AG04449 (cell line): ENCODE data around the gene KLC1.

Source experiments
- CTCF ChIA-PET: fragments of 350-600 bp; formaldehyde crosslinking; extraction: SDS; loops from one replicate; lab custom pipeline; 2021; ENCODE audit warnings: antibody characterized with exemption; lab: Yijun Ruan, JAX
- POLR2A ChIA-PET: fragments of 400-600, 350-600 bp; formaldehyde crosslinking; extraction: SDS; loops from one replicate; lab custom pipeline; 2020; ENCODE audit warnings: antibody characterized with exemption, inconsistent platforms; lab: Yijun Ruan, JAX
- DNase-seq: peaks from one replicate; pipeline ENCODE4 v3.0.0-alpha.2; 2010; ENCODE audit warnings: low read depth, low spot score
- H3K4me3 ChIP-seq: 2 replicates; pipeline ENCODE4 v1.5.1; 2011; ENCODE audit warnings: low read depth, mild to moderate bottlenecking, control low read depth, low read length
- CTCF ChIP-seq: IDR thresholded peaks from one replicate; pipeline ENCODE4 v1.5.1; 2011; ENCODE audit warnings: mild to moderate bottlenecking, moderate library complexity, low read length, control low read depth, inconsistent platforms; ENCODE audit not compliant: insufficient read depth; ENCODE audit errors: missing control alignments

The KLC1 gene

DNA sequence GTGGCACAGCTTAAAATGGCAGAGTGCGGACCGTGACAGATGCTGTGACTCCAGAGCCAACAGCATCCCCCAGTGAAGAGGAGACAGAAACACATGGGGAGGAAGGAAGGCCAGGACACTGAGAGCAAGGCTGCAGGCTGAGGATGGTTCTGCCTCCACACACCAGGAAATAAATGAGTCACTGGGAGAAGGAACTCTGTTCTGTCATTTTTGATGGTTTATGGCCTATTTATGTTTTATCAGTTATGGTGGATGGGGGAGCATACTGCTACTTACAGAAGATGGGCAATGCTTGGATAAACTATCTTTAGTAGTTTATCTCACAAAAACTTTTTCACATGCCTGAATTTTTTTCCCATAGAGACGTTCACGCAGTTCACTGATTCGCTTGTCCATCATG is 120.4 kb downstream of the KLC1 start:
- H3K4me3 ChIP-seq = no peak overlapping the region
- no peak for TF ChIP-seq CTCF
- no peak for DNase-seq
- CTCF ChIA-PET = no interaction called here
- POLR2A ChIA-PET = no interaction called here

DNA sequence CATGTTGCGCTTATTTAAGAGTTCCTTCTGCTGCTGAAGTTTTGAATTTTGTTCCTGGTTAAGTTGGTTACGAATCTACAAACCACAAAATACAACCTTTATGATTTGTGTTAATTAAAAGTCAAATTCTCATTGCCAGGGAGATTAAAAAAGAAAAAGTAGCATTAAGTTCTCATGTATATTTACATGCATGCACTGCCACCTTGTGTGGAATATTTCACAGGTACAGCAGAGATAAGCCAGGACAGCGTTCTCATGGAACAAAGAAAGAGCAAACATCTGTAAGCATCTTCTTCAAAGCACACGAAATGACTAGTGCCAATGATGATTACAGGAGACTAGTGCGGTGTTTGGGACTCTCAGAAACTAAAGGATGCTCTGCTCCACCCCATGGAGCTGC is 120.8 kb downstream of the KLC1 start:
- POLR2A ChIA-PET = no interaction called here
- TF ChIP-seq CTCF = no peak
- CTCF ChIA-PET = no interaction called here
- no peak overlapping the region for H3K4me3 ChIP-seq
- DNase-seq = no peak
